ENCODE measurements around the gene ST7. TPM values are rescaled to one million over a fixed set of nuclear protein-coding genes. Genes with fewer than 3 reads are reported as not detected.

ST7 gene
- total and polyA plus RNA-seq, 2 of the 13 experiments (the other 11 are each of a cell fraction or from before 2014, with no cell fraction given): 17.3 to 23.5 TPM

GRCh38 chr7:117096942-117097341, 143.6 kb downstream of the ST7 start (continued):
- TF ChIP-seq ZNF678 (CRISPR knock-in tag; IDR thresholded peaks at IDR 0.05) (no peak), ZNF556 (CRISPR knock-in tag; IDR thresholded peaks at IDR 0.05; ENCODE audit: borderline replicate concordance) (no peak), MYNN (CRISPR knock-in tag; IDR thresholded peaks at IDR 0.05; ENCODE audit: low read depth) (no peak), BHLHE40 (IDR thresholded peaks at IDR 0.05; ENCODE audit: low read length) (no peak), KDM5B (CRISPR knock-in tag; IDR thresholded peaks at IDR 0.05; ENCODE audit: borderline replicate concordance) (no peak), SNAPC5 (CRISPR knock-in tag; IDR thresholded peaks at IDR 0.05; ENCODE audit: borderline replicate concordance) (no peak)

GRCh38 chr7:117097860-117098259, 144.6 kb downstream of the ST7 start:
- POLR2A ChIA-PET: no interaction called here
- no peak for TF ChIP-seq USF2 (IDR thresholded peaks at IDR 0.05; ENCODE audit: low read depth, low read length)
- TF ChIP-seq USF2 (CRISPR knock-in tag; IDR thresholded peaks at IDR 0.05; ENCODE audit: borderline replicate concordance): no peak
- TF ChIP-seq NFKBIZ (CRISPR knock-in tag; IDR thresholded peaks at IDR 0.05): no peak
- TF ChIP-seq ZKSCAN1 (IDR thresholded peaks at IDR 0.05; ENCODE audit: low read length): no peak
- no peak for TF ChIP-seq CAMTA2 (CRISPR knock-in tag; IDR thresholded peaks at IDR 0.05; ENCODE audit: borderline replicate concordance)
- no peak for TF ChIP-seq AKNA (CRISPR knock-in tag; IDR thresholded peaks at IDR 0.05; ENCODE audit: borderline replicate concordance)
- TF ChIP-seq KDM3A (CRISPR knock-in tag; IDR thresholded peaks at IDR 0.05; ENCODE audit: low read depth): no peak
- no peak for TF ChIP-seq ZNF543 (CRISPR knock-in tag; IDR thresholded peaks at IDR 0.05)
- TF ChIP-seq ZNF614 (CRISPR knock-in tag; IDR thresholded peaks at IDR 0.05; ENCODE audit: borderline replicate concordance): no peak
- no peak for TF ChIP-seq PHF20 (CRISPR knock-in tag; IDR thresholded peaks at IDR 0.05)

More at GRCh38 chr7:117097860-117098259, 144.6 kb downstream of the ST7 start:
- no peak for FAIRE-seq
- H3K4me1 ChIP-seq (ENCODE audit: insufficient read depth, low read length): peaks cover 12% of the 10 kb centered on the region
- no peaks in the 10 kb centered on the region for H3K9me3 ChIP-seq (ENCODE audit: low read length)
- ATAC-seq: peak; percentile 73
- no peaks in the 10 kb centered on the region for H3K79me2 ChIP-seq (ENCODE audit: insufficient read depth, low read length)
- no peak overlapping the region; the same call in 1 of the 2 replicates for H3K4me2 ChIP-seq (ENCODE audit: low read depth, low read length)
- no peaks in the 10 kb centered on the region for H4K20me1 ChIP-seq (ENCODE audit: insufficient read depth, low read length)
- DNase-seq (ENCODE audit: low spot score): peak; percentile 58
- intact Hi-C loops (cut with micrococcal nuclease; ENCODE audit: unreplicated experiment): no loop called here
- no peak overlapping the region for H3K27ac ChIP-seq (ENCODE audit: extremely low read length, insufficient read depth, low read length)
- BruUV-seq (replicated peaks): no TSS peak
- H3K9ac ChIP-seq (ENCODE audit: insufficient read depth, low read depth, low read length): no peak overlapping the region
- 34% methylated on average over 5 of the region's 5 CpGs for WGBS (ENCODE audit: low lambda C conversion rate)
- CTCF ChIA-PET (ENCODE audit: low intra/inter-chr PET ratio, low total read pairs): no interaction called here
- H3K4me3 ChIP-seq (replicated peaks in 1 of 3; ENCODE audit: insufficient read depth in 1 of 3, low read depth in 2 of 3, low read length in 3 of 3): no peak overlapping the region
- H3K36me3 ChIP-seq (replicated peaks in 1 of 2; ENCODE audit: control insufficient read depth in 1 of 2, insufficient read depth in 2 of 2, low read length in 2 of 2): no peaks in the 10 kb centered on the region
- in situ Hi-C loops (cut with HindIII; ENCODE audit: extremely low pct_ligation_motif_present, low pct_unique_long_range_greater_than_20kb): no loop called here
- H2AFZ ChIP-seq (ENCODE audit: low read length): no peak overlapping the region
- H3K27me3 ChIP-seq (ENCODE audit: control insufficient read depth in 1 of 2, insufficient read depth in 2 of 2, low read length in 2 of 2): no peaks in the 10 kb centered on the region
